DOHH2 (cell line): ENCODE measurements around the gene INHBE.

Experiments
- H3F3A ChIP-seq: fragments of 200-600 bp; sonication (generic), shearing (Covaris generic); 2 replicates; pipeline ENCODE4 v1.6.0; 2016; ENCODE audit warnings: antibody characterized with exemption, mild to moderate bottlenecking; ENCODE audit not compliant: control insufficient read depth, insufficient read depth
- H3K27ac ChIP-seq: fragments of 200-600 bp; sonication (generic); 2 replicates; pipeline ENCODE4 v1.5.1; 2014; ENCODE audit warnings: low read depth, mild to moderate bottlenecking, low read length, moderate library complexity
- H3K27me3 ChIP-seq: fragments of 200-600 bp; sonication (generic); 2 replicates; pipeline ENCODE4 v1.6.1; 2014; ENCODE audit warnings: mild to moderate bottlenecking, low read length, mixed read lengths; ENCODE audit not compliant: control insufficient read depth
- H3K36me3 ChIP-seq: fragments of 200-600 bp; sonication (generic); 2 replicates; pipeline ENCODE4 v1.6.1; 2014; ENCODE audit warnings: mild to moderate bottlenecking, low read length, moderate library complexity, mixed read lengths; ENCODE audit not compliant: control insufficient read depth
- H3K4me1 ChIP-seq: fragments of 200-600 bp; sonication (generic); 2 replicates; pipeline ENCODE4 v1.6.1; 2014; ENCODE audit warnings: mild to moderate bottlenecking, low read length, mixed read lengths; ENCODE audit not compliant: control insufficient read depth
- H3K4me2 ChIP-seq: fragments of 200-600 bp; sonication (generic); 2 replicates; pipeline ENCODE4 v1.6.0; 2014; ENCODE audit warnings: mild to moderate bottlenecking, low read length, moderate library complexity
- H3K4me3 ChIP-seq: fragments of 200-600 bp; sonication (generic); 2 replicates; pipeline ENCODE4 v1.5.1; 2014; ENCODE audit warnings: mild to moderate bottlenecking, low read length, mixed read lengths
- H3K79me2 ChIP-seq: fragments of 200-600 bp; sonication (generic); 2 replicates; pipeline ENCODE4 v1.6.1; 2014; ENCODE audit warnings: mild to moderate bottlenecking, low read length, mixed read lengths; ENCODE audit not compliant: control insufficient read depth
- H3K9me2 ChIP-seq: fragments of 200-600 bp; sonication (generic); replicated peaks from 2 replicates; pipeline ENCODE4 v1.6.1; 2014; ENCODE audit warnings: mild to moderate bottlenecking, low read length, mixed read lengths; ENCODE audit not compliant: control insufficient read depth
- H3K9me3 ChIP-seq: fragments of 200-600 bp; sonication (generic); 2 replicates; pipeline ENCODE4 v1.6.1; 2014; ENCODE audit warnings: antibody characterized with exemption, low read length, mixed read lengths; ENCODE audit not compliant: control insufficient read depth, insufficient read depth
- H4K20me1 ChIP-seq: fragments of 200-600 bp; sonication (generic); 2 replicates; pipeline ENCODE4 v1.6.0; 2014; ENCODE audit warnings: low read depth, mild to moderate bottlenecking, antibody characterized with exemption, low read length, moderate library complexity; ENCODE audit not compliant: control insufficient read depth, insufficient read depth
- CTCF ChIP-seq: fragments of 200-600 bp; sonication (generic); IDR thresholded peaks from one replicate; pipeline ENCODE4 v1.5.1; 2014; ENCODE audit warnings: antibody characterized with exemption, mild to moderate bottlenecking, low read depth, low read length; ENCODE audit not compliant: poor library complexity, severe bottlenecking
- EZH2phosphoT487 ChIP-seq: fragments of 200-600 bp; sonication (generic); IDR thresholded peaks from 2 replicates; pipeline ENCODE4 v1.6.1; 2017; ENCODE audit warnings: borderline replicate concordance, mild to moderate bottlenecking, antibody characterized with exemption, low read length, moderate library complexity, mixed read lengths

The INHBE gene

DNA sequence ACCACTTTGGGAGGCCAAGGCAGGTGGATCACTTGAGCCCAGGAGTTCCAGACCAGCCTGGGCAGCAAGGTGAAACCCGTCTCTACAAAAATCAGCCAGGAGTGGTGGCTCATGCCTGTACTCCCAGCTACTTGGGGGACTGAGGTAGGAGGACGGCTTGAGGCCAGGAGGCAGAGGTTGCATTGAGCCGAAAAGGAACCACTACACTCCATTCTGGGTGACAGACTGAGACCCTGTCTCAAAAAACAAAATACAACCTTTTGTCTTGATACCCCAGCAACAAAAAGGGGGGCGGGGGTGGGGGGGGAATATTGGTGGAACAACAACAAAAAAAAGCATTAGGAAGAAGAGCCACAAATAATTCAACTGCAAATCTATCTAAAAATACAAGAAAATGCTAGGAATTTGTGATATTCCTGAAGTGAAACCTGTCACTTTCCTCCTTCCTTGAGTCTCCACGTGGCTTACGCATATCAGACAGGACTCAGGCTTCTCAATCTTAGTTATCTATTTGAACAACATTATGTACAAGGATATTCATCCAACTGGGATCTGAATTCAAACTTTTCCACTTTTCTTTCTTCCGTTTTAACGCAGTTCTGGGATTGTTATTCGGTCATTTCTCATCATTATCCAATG lies 25.5 kb upstream of the INHBE start:
- peaks cover 51% of the 10 kb centered on the region for H3K79me2 ChIP-seq
- peak overlapping the region; percentile 94 for H3K4me2 ChIP-seq
- no peaks in the 10 kb centered on the region for H3K27me3 ChIP-seq
- H3K4me1 ChIP-seq: peaks cover 24% of the 10 kb centered on the region
- H3K36me3 ChIP-seq: peaks cover 17% of the 10 kb centered on the region
- H4K20me1 ChIP-seq: no peaks in the 10 kb centered on the region
- H3K9me3 ChIP-seq: no peaks in the 10 kb centered on the region
- peaks cover 3% of the 10 kb centered on the region; the same call in 1 of the 2 replicates for H3F3A ChIP-seq
- TF ChIP-seq CTCF (no peak), EZH2phosphoT487 (no peak)
- no peaks in the 10 kb centered on the region for H3K9me2 ChIP-seq
- H3K27ac ChIP-seq: peak overlapping the region; percentile 68
- peak overlapping the region; percentile 97 for H3K4me3 ChIP-seq

DNA sequence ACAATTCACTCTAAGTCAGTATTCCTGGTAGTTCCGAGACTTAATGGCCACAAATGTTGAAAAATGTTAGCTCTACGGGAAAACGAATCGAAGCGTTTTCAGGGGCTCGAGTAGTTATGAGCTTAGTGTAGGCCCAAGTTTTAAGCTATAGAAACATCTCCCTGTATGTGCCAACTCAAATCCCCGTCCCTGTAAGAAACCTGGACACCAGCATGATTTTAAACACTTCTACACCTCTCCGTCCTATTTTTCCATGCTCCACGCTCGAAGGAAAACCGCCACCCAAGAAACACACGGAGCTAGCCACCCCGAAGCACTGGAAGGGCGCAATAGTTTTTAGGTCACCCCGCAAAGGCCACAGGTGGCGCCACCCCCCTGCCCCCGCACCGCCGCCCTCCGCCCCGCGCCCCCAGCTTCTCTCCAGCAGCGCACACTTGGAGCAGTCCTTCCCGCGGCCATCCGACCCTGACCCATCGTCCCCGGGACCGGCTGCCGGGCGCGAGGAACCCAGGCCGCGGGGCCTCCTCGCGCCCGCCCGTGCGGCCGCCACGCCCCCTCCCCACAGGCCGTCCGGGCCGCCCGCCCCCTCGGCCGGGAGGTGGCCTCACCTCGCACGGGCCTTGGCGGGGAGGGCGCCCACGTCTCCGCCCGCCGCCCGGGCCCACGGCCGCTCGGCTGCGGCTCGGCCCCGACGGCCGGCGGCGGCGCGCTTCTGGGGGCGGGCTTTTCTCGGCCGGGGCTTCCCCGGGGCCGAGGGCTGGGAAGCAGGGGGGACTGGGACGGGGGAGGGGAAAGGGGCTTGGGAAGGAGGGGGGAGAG lies 24.8 kb upstream of the INHBE start:
- Histone ChIP-seq H3K79me2 (peaks cover 47% of the 10 kb centered on the region), H3K36me3 (peaks cover 15% of the 10 kb centered on the region)
- peak; percentile 37 for TF ChIP-seq CTCF
- no peak for TF ChIP-seq EZH2phosphoT487

DNA sequence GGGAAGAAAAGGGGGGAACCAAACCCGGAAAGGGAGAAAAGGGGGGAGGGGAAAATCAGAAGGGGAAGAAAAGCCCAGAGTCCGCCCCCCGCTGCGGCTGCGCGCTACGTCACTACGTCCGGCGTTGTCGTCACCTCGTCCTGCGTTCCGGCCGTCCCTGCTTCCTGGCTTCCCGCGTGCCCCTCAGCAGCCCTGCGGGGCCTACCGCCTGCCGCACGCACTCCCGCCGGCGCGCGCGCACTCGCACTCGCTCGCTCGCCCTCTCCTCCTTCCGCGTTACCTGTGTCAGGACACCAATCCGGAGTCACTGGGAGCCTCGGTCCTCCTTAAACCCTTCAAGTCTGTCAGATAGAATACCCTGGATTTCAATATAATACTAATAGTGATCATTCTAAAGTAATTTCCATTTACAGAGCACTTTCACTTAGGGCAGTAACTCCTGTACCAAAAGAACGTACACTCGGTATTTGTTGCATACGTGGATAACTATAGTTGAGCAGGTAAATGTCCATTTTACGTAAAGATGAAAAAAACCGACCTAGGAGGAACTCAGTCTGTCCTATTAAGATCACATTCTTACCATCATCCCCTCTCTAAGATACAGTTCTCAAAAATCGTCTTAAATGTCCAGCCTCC lies 24.1 kb upstream of the INHBE start, which contains the start of gene R3HDM2:
TSS of gene R3HDM2 (minus strand) at position 113 of the 636 bp plus-strand sequence. CDS start 120,615 bp downstream, outside the sequence.
- Histone ChIP-seq H3K4me3 (peak within 1 kb of the TSS; percentile 97), H3K36me3 (peaks cover 10% of the 10 kb centered on the region), H3K27me3 (no peaks in the 10 kb centered on the region), H3K4me1 (peaks cover 24% of the 10 kb centered on the region), H3F3A (peaks cover 3% of the 10 kb centered on the region; the same call in 1 of the 2 replicates), H3K79me2 (peaks cover 41% of the 10 kb centered on the region), H3K4me2 (peak within 1 kb of the TSS; percentile 94), H3K9me2 (no peaks in the 10 kb centered on the region), H4K20me1 (no peaks in the 10 kb centered on the region), H3K9me3 (no peaks in the 10 kb centered on the region), H3K27ac (peak within 1 kb of the TSS; percentile 68)
- TF ChIP-seq CTCF: no peak
- no peak for TF ChIP-seq EZH2phosphoT487

More for the DNA sequence above, 24.8 kb upstream of the INHBE start:
- no peaks in the 10 kb centered on the region for H3K27me3 ChIP-seq
- H3K9me3 ChIP-seq: no peaks in the 10 kb centered on the region
- no peaks in the 10 kb centered on the region for H4K20me1 ChIP-seq
- H3K4me1 ChIP-seq: peaks cover 24% of the 10 kb centered on the region
- H3K9me2 ChIP-seq: no peaks in the 10 kb centered on the region
- peak overlapping the region; percentile 97 for H3K4me3 ChIP-seq
- peak overlapping the region; percentile 68 for H3K27ac ChIP-seq
- peak overlapping the region; percentile 94 for H3K4me2 ChIP-seq
- peaks cover 3% of the 10 kb centered on the region; the same call in 1 of the 2 replicates for H3F3A ChIP-seq
